H1 (cell line): ENCODE results near the gene ASAH2B.

Experiments
- EZH2 ChIP-seq: fragments of 200-600 bp; sonication (generic); IDR thresholded peaks from 2 replicates; pipeline ENCODE4 v1.7.1; 2012; ENCODE audit warnings: low read depth, mild to moderate bottlenecking, moderate library complexity, low read length, inconsistent platforms; ENCODE audit not compliant: severe bottlenecking
- JUND ChIP-seq: IDR thresholded peaks from 2 replicates; pipeline ENCODE4 v1.6.1; 2011; ENCODE audit warnings: mild to moderate bottlenecking, improper control_type of control experiment, low read length
- RFX5 ChIP-seq: IDR thresholded peaks from 2 replicates; pipeline ENCODE4 v1.6.1; 2011; ENCODE audit warnings: low read depth, low read length, improper control_type of control experiment, borderline replicate concordance
- SIRT6 ChIP-seq: IDR thresholded peaks from one replicate; pipeline ENCODE4 v1.7.1; 2012; ENCODE audit warnings: low read length, inconsistent platforms
- TEAD4 ChIP-seq: IDR thresholded peaks from 2 replicates; pipeline ENCODE4 v1.6.1; 2012; ENCODE audit warnings: low read depth, low read length, inconsistent platforms, mixed read lengths
- ZNF274 ChIP-seq: IDR thresholded peaks from 2 replicates; pipeline ENCODE4 v1.7.0; 2012; ENCODE audit warnings: low read length, borderline replicate concordance; ENCODE audit errors: extremely low read depth
- TF ChIP-seq, protein P1 (sequence below): fragments of 300-600 bp; sonication (generic); IDR thresholded peaks from 2 replicates; pipeline ENCODE4 v1.7.1; 2012; ENCODE audit warnings: low read length, moderate library complexity, mild to moderate bottlenecking, inconsistent platforms; ENCODE audit not compliant: insufficient replicate concordance

DNA sequence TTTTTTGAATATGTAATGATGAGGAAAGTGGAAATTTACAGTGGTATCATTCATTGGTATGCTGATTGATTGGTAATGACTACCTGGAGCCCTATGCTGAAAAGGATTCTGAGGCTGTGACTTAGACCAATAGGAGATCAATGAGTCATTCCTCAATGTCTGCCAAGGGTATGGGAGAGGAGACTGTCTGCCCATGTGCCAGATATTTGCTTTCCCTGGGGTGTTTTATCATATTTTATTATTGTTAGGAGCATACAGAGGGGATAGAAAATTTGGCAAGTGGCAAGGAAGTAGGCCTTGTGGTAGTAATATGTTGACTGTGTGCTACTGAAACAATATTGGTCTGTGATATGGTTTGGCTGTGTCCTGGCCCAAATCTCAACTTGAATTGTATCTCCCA, 54.8 kb downstream of the ASAH2B start:
- TF ChIP-seq SIRT6 (no peak), EZH2 (no peak), RFX5 (no peak), TEAD4 (no peak), JUND (no peak), ZNF274 (no peak)
- TF ChIP-seq, protein P1, sequence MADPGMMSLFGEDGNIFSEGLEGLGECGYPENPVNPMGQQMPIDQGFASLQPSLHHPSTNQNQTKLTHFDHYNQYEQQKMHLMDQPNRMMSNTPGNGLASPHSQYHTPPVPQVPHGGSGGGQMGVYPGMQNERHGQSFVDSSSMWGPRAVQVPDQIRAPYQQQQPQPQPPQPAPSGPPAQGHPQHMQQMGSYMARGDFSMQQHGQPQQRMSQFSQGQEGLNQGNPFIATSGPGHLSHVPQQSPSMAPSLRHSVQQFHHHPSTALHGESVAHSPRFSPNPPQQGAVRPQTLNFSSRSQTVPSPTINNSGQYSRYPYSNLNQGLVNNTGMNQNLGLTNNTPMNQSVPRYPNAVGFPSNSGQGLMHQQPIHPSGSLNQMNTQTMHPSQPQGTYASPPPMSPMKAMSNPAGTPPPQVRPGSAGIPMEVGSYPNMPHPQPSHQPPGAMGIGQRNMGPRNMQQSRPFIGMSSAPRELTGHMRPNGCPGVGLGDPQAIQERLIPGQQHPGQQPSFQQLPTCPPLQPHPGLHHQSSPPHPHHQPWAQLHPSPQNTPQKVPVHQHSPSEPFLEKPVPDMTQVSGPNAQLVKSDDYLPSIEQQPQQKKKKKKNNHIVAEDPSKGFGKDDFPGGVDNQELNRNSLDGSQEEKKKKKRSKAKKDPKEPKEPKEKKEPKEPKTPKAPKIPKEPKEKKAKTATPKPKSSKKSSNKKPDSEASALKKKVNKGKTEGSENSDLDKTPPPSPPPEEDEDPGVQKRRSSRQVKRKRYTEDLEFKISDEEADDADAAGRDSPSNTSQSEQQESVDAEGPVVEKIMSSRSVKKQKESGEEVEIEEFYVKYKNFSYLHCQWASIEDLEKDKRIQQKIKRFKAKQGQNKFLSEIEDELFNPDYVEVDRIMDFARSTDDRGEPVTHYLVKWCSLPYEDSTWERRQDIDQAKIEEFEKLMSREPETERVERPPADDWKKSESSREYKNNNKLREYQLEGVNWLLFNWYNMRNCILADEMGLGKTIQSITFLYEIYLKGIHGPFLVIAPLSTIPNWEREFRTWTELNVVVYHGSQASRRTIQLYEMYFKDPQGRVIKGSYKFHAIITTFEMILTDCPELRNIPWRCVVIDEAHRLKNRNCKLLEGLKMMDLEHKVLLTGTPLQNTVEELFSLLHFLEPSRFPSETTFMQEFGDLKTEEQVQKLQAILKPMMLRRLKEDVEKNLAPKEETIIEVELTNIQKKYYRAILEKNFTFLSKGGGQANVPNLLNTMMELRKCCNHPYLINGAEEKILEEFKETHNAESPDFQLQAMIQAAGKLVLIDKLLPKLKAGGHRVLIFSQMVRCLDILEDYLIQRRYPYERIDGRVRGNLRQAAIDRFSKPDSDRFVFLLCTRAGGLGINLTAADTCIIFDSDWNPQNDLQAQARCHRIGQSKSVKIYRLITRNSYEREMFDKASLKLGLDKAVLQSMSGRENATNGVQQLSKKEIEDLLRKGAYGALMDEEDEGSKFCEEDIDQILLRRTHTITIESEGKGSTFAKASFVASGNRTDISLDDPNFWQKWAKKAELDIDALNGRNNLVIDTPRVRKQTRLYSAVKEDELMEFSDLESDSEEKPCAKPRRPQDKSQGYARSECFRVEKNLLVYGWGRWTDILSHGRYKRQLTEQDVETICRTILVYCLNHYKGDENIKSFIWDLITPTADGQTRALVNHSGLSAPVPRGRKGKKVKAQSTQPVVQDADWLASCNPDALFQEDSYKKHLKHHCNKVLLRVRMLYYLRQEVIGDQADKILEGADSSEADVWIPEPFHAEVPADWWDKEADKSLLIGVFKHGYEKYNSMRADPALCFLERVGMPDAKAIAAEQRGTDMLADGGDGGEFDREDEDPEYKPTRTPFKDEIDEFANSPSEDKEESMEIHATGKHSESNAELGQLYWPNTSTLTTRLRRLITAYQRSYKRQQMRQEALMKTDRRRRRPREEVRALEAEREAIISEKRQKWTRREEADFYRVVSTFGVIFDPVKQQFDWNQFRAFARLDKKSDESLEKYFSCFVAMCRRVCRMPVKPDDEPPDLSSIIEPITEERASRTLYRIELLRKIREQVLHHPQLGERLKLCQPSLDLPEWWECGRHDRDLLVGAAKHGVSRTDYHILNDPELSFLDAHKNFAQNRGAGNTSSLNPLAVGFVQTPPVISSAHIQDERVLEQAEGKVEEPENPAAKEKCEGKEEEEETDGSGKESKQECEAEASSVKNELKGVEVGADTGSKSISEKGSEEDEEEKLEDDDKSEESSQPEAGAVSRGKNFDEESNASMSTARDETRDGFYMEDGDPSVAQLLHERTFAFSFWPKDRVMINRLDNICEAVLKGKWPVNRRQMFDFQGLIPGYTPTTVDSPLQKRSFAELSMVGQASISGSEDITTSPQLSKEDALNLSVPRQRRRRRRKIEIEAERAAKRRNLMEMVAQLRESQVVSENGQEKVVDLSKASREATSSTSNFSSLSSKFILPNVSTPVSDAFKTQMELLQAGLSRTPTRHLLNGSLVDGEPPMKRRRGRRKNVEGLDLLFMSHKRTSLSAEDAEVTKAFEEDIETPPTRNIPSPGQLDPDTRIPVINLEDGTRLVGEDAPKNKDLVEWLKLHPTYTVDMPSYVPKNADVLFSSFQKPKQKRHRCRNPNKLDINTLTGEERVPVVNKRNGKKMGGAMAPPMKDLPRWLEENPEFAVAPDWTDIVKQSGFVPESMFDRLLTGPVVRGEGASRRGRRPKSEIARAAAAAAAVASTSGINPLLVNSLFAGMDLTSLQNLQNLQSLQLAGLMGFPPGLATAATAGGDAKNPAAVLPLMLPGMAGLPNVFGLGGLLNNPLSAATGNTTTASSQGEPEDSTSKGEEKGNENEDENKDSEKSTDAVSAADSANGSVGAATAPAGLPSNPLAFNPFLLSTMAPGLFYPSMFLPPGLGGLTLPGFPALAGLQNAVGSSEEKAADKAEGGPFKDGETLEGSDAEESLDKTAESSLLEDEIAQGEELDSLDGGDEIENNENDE, result no peak
